ENCODE results near the gene IL10. TPM values are rescaled to one million over a fixed set of nuclear protein-coding genes. Genes with fewer than 3 reads are reported as not detected.

The IL10 gene
- total RNA-seq, 1 donor from 2014 or later, result 0.67 TPM

DNA sequence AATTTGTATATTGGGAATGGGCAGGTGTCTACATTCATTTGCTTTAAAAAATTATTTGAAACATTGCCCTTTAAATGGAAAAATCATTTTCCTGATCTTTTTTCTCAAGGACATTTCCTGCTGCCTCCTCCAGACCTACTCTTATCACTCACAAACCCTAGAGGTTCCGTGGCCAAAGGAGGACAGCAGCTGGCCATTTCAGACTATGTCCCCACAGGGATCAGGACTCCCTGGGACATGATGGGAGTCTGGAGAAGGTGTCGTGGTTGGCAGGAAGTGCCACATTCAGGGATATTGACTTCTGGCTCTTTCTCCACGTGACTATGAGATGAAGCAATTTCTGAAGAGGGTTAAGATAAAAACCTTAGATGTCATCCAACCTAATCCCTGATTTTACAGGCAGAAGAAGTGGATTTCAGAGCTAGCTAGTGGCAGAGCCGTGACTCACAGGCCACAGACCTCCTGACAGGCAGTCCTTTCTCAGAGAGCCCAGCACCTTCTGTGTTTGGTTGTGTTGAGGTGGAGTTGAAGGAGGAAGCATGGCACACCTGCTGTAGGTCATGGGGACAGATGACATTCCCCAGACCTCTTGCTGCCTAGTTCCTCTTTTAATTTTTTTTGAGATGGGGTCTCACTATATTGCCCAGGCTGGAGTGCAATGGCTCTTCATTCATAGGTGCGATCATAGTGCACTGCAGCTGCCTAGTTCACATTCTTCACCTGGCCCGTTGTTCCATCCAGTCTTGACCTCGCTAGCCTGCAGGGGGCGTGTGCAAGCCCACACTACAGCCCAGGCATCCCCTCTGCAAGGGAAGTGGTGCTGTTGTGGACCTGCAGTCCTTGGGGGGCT, 25.5 kb upstream of the IL10 start:
- Histone ChIP-seq H3K36me3 (no peaks in the 10 kb centered on the region), H3K4me1 (no peaks in the 10 kb centered on the region), H3K9me3 (no peaks in the 10 kb centered on the region), H3K4me3 (no peak overlapping the region), H3K27ac (no peak overlapping the region), H3K27me3 (no peaks in the 10 kb centered on the region)
- ATAC-seq (peak; percentile 51), DNase-seq (no peak)
- intact Hi-C loops (cut with DNase I), result no loop called here
- peak; percentile 43 for TF ChIP-seq CTCF (IDR thresholded peaks at IDR 0.05)

DNA sequence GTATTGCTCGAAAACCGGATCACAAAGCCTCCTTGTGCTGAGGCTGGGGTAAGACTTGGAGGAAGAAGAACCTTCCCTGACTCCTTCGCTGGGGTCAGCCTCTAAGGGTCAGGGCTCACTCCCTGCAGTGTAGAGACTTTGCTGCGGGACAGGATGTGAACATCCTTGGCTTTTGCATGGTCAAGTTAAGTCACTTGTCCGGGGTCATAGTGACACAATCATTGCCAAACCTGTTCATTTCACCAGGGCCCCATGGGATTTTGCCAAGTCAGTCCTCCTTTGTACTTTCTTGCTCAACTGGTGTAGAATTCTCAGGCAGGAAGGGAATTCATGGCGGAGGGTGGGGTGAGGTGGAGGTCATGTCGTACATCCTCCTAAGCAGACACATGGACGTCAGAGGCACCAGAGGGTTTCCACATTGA, 24.7 kb upstream of the IL10 start:
- intact Hi-C loops (cut with DNase I), result no loop called here
- no peaks in the 10 kb centered on the region for H3K27me3 ChIP-seq
- ATAC-seq (peak; percentile 67), DNase-seq (no peak)
- no peak overlapping the region for H3K4me3 ChIP-seq
- H3K36me3 ChIP-seq, result no peaks in the 10 kb centered on the region
- no peak overlapping the region for H3K27ac ChIP-seq
- TF ChIP-seq CTCF (IDR thresholded peaks at IDR 0.05), result no peak
- no peaks in the 10 kb centered on the region for H3K9me3 ChIP-seq
- no peaks in the 10 kb centered on the region for H3K4me1 ChIP-seq

DNA sequence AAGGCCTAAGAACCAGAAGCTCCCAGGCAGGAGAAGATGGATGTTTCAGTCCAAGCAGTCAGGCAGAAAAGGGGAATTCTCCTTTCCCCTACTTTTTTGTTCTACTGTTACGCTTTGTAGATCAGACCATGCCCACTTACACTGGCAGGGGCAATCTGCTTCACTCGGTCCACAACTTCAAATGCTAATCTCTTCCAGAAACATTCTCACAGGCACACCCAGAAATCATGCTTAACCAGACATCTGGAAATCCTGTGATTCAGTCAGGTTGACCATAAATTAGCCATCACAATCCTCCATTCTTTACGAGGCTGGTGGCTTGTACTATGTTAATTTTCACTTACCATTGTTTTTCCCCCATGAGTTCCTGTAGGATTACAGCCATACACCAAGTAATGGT, 23.8 kb upstream of the IL10 start:
- Histone ChIP-seq H3K36me3 (no peaks in the 10 kb centered on the region), H3K27ac (no peak overlapping the region), H3K4me1 (no peaks in the 10 kb centered on the region), H3K9me3 (no peaks in the 10 kb centered on the region), H3K4me3 (no peak overlapping the region), H3K27me3 (no peaks in the 10 kb centered on the region)
- intact Hi-C loops (cut with DNase I), result no loop called here
- ATAC-seq (no peak), DNase-seq (no peak)
- TF ChIP-seq CTCF (IDR thresholded peaks at IDR 0.05), result no peak

- Histone ChIP-seq H3K4me3 (no peak overlapping the region), H3K4me1 (no peaks in the 10 kb centered on the region), H3K27ac (no peak overlapping the region), H3K27me3 (no peaks in the 10 kb centered on the region), H3K9me3 (no peaks in the 10 kb centered on the region), H3K36me3 (no peaks in the 10 kb centered on the region)
- TF ChIP-seq CTCF (IDR thresholded peaks at IDR 0.05), result no peak
- DNase-seq, result no peak
- ATAC-seq, result no peak
- intact Hi-C loops (cut with DNase I), result no loop called here
These were observed 22.1 kb upstream of the IL10 start for GRCh38 chr1:206794294-206794908.

DNA sequence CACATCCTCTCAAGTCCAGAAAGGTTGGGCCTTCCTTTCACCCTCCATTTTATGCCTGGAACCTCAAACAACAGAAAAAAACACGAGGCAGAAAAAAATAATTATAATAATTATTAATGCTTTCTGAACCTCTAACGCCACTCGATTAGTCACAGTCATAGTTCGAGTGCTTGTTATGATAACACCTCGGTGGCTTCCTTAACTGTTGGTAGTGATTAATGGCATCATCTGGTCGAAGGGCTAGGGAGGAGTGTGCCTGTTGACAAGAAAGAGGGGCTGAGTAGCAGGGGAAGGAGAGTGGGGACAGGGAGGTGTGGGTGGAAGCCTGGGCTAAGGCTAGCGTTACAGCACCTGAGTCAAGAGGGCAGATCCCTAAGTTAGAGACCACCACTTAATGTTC, 21.3 kb upstream of the IL10 start:
- no peak for ATAC-seq
- no peak for DNase-seq
- intact Hi-C loops (cut with DNase I), result no loop called here

More for the DNA sequence above, 21.3 kb upstream of the IL10 start:
- no peak overlapping the region for H3K27ac ChIP-seq
- H3K27me3 ChIP-seq, result no peaks in the 10 kb centered on the region
- H3K9me3 ChIP-seq, result no peaks in the 10 kb centered on the region
- H3K36me3 ChIP-seq, result no peaks in the 10 kb centered on the region
- H3K4me3 ChIP-seq, result no peak overlapping the region
- TF ChIP-seq CTCF (IDR thresholded peaks at IDR 0.05), result no peak
- no peaks in the 10 kb centered on the region for H3K4me1 ChIP-seq
